ENCODE data around the gene SDK2.

SDK2 gene

GRCh38 chr17:73393962-73394361, 250.3 kb downstream of the SDK2 start (continued):
- TF ChIP-seq ZNF146 (tag by site-specific recombination; IDR thresholded peaks at IDR 0.05) (no peak), ZNF555 (tag by site-specific recombination; conservative IDR thresholded peaks at IDR 0.05) (no peak), ZIC2 (tag by site-specific recombination; IDR thresholded peaks at IDR 0.05) (no peak), GLIS2 (tag by site-specific recombination; IDR thresholded peaks at IDR 0.05) (peak; percentile 52), GLIS1 (tag by site-specific recombination; IDR thresholded peaks at IDR 0.05) (peak; percentile 76)
- TF ChIP-seq, protein P1, sequence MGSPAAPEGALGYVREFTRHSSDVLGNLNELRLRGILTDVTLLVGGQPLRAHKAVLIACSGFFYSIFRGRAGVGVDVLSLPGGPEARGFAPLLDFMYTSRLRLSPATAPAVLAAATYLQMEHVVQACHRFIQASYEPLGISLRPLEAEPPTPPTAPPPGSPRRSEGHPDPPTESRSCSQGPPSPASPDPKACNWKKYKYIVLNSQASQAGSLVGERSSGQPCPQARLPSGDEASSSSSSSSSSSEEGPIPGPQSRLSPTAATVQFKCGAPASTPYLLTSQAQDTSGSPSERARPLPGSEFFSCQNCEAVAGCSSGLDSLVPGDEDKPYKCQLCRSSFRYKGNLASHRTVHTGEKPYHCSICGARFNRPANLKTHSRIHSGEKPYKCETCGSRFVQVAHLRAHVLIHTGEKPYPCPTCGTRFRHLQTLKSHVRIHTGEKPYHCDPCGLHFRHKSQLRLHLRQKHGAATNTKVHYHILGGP (tag by site-specific recombination; IDR thresholded peaks at IDR 0.05), result no peak

DNA sequence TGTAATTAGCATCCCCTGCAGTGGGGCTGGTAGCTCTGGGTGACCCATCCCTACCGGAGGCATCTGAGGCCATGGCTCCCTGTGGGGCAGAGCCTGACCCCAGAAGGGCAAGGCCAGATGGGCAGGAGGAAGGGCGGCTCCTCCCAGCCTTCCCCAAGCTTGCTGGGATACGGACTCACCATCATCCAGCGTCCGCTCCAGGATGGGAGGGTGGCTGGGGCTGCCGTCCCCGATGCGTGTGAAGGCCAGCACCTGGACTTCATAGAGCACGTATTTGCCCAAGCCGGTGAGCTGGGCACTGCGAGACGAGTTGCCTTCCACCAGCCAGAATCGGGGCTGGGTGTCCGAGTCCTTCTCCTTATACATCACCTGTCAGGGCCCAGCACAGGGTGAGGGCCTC, 250.9 kb downstream of the SDK2 start:
- Histone ChIP-seq H3K27ac (ENCODE audit: extremely low read depth, low read depth, low read length) (no peak overlapping the region), H3K4me3 (ENCODE audit: low read depth, low read length) (no peak overlapping the region), H3K36me3 (ENCODE audit: control insufficient read depth in 2 of 2, insufficient read depth in 1 of 2, low read length in 2 of 2) (no peaks in the 10 kb centered on the region), H3K9me3 (ENCODE audit: control insufficient read depth, insufficient read depth, low read depth, low read length) (no peaks in the 10 kb centered on the region), H3K4me1 (ENCODE audit: control insufficient read depth, insufficient read depth, low read length) (no peaks in the 10 kb centered on the region)
- TF ChIP-seq ZNF248 (tag by site-specific recombination; IDR thresholded peaks at IDR 0.05) (no peak), ZNF558 (tag by site-specific recombination; IDR thresholded peaks at IDR 0.05) (no peak), ZNF660 (tag by site-specific recombination; IDR thresholded peaks at IDR 0.05) (no peak), TCF7L2 (IDR thresholded peaks at IDR 0.05; ENCODE audit: borderline replicate concordance, low read depth, low read length) (no peak), ZNF302 (tag by site-specific recombination; IDR thresholded peaks at IDR 0.05; ENCODE audit: low read depth) (no peak), ZNF23 (tag by site-specific recombination; IDR thresholded peaks at IDR 0.05; ENCODE audit: borderline replicate concordance) (no peak)
- POLR2A ChIA-PET, result interaction anchor here (0.7 kb wide), 1 partner anchor 487 kb away, joined by 5 read pairs; no protein-coding TSS in a partner anchor
- CTCF ChIA-PET, result no interaction called here

DNA sequence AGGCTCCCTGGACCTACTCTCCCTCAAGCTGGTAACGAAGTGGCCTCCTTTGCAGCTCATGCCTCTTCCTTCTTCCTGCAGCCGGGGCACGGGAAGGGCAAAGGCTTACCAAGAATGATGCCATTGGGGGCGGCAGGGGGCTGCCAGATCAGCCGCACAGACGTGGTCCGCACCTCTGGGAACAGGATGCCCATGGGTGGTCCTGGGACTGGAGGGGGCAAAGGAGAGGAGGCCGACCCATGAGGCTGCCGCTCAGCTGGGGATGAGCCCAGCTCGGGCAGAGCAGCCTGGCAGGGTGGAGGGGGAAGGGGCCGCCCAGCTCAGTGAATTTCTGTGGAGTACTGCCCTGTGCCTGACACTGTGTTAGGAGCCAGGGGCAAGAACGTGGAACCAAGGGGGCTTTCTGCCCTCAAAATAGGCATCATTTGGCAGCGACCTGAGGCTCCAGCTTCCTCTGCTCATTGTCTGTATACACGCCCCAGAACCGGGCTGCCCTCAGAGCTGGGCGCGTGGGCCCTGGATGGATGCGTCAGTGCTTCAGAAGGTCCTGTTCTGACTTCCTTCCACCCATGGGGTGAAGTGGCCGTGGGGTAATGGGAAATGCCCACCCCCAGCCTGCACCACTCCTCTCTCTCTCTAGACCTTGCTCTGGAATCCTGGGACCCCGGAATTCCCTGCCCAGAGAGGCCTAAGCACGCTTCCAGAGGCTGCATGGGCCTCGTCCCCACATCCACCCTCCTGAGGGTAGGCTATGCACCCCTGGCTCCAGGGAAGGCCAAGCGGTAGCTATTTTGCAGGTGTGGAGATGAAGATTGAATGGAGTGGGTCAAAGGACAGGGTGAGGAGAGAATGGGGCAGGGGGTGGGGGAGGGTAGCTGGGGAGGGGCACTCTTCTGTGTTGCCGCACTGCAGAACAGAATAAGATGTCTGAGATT, 252.6 kb downstream of the SDK2 start:
- no peak overlapping the region for H3K4me3 ChIP-seq (ENCODE audit: low read depth, low read length)
- no peaks in the 10 kb centered on the region for H3K36me3 ChIP-seq (ENCODE audit: control insufficient read depth in 2 of 2, insufficient read depth in 1 of 2, low read length in 2 of 2)
- no peak overlapping the region for H3K27ac ChIP-seq (ENCODE audit: extremely low read depth, low read depth, low read length)
- H3K9me3 ChIP-seq (ENCODE audit: control insufficient read depth, insufficient read depth, low read depth, low read length), result no peaks in the 10 kb centered on the region
- no peaks in the 10 kb centered on the region for H3K4me1 ChIP-seq (ENCODE audit: control insufficient read depth, insufficient read depth, low read length)
- ChIA-PET POLR2A (no interaction called here), CTCF (interaction anchor here (0.6 to 1.6 kb wide), 2 partner anchors 13 to 21 kb away, joined by 3 to 4 read pairs; no protein-coding TSS in a partner anchor)
- no peak for TF ChIP-seq ZNF514 (tag by site-specific recombination; IDR thresholded peaks at IDR 0.05)
- TF ChIP-seq, protein P2, sequence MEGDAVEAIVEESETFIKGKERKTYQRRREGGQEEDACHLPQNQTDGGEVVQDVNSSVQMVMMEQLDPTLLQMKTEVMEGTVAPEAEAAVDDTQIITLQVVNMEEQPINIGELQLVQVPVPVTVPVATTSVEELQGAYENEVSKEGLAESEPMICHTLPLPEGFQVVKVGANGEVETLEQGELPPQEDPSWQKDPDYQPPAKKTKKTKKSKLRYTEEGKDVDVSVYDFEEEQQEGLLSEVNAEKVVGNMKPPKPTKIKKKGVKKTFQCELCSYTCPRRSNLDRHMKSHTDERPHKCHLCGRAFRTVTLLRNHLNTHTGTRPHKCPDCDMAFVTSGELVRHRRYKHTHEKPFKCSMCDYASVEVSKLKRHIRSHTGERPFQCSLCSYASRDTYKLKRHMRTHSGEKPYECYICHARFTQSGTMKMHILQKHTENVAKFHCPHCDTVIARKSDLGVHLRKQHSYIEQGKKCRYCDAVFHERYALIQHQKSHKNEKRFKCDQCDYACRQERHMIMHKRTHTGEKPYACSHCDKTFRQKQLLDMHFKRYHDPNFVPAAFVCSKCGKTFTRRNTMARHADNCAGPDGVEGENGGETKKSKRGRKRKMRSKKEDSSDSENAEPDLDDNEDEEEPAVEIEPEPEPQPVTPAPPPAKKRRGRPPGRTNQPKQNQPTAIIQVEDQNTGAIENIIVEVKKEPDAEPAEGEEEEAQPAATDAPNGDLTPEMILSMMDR (tag by site-specific recombination; IDR thresholded peaks at IDR 0.05), result no peak
- no peak for TF ChIP-seq KLF17 (tag by site-specific recombination; IDR thresholded peaks at IDR 0.05)
- TF ChIP-seq, protein P3, sequence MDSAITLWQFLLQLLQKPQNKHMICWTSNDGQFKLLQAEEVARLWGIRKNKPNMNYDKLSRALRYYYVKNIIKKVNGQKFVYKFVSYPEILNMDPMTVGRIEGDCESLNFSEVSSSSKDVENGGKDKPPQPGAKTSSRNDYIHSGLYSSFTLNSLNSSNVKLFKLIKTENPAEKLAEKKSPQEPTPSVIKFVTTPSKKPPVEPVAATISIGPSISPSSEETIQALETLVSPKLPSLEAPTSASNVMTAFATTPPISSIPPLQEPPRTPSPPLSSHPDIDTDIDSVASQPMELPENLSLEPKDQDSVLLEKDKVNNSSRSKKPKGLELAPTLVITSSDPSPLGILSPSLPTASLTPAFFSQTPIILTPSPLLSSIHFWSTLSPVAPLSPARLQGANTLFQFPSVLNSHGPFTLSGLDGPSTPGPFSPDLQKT (IDR thresholded peaks at IDR 0.05; ENCODE audit: borderline replicate concordance, low read depth, low read length), result no peak
- TF ChIP-seq ZNF629 (tag by site-specific recombination; IDR thresholded peaks at IDR 0.05), result no peak
- TF ChIP-seq, protein P4, sequence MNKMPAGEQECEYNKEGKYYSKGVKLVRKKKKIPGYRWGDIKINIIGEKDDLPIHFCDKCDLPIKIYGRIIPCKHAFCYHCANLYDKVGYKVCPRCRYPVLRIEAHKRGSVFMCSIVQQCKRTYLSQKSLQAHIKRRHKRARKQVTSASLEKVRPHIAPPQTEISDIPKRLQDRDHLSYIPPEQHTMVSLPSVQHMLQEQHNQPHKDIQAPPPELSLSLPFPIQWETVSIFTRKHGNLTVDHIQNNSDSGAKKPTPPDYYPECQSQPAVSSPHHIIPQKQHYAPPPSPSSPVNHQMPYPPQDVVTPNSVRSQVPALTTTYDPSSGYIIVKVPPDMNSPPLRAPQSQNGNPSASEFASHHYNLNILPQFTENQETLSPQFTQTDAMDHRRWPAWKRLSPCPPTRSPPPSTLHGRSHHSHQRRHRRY (tag by site-specific recombination; IDR thresholded peaks at IDR 0.05), result no peak
- no peak for TF ChIP-seq ZBTB8A (tag by site-specific recombination; IDR thresholded peaks at IDR 0.05)
- TF ChIP-seq, protein P5, sequence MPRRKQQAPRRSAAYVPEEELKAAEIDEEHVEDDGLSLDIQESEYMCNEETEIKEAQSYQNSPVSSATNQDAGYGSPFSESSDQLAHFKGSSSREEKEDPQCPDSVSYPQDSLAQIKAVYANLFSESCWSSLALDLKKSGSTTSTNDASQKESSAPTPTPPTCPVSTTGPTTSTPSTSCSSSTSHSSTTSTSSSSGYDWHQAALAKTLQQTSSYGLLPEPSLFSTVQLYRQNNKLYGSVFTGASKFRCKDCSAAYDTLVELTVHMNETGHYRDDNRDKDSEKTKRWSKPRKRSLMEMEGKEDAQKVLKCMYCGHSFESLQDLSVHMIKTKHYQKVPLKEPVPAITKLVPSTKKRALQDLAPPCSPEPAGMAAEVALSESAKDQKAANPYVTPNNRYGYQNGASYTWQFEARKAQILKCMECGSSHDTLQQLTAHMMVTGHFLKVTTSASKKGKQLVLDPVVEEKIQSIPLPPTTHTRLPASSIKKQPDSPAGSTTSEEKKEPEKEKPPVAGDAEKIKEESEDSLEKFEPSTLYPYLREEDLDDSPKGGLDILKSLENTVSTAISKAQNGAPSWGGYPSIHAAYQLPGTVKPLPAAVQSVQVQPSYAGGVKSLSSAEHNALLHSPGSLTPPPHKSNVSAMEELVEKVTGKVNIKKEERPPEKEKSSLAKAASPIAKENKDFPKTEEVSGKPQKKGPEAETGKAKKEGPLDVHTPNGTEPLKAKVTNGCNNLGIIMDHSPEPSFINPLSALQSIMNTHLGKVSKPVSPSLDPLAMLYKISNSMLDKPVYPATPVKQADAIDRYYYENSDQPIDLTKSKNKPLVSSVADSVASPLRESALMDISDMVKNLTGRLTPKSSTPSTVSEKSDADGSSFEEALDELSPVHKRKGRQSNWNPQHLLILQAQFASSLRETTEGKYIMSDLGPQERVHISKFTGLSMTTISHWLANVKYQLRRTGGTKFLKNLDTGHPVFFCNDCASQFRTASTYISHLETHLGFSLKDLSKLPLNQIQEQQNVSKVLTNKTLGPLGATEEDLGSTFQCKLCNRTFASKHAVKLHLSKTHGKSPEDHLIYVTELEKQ (tag by site-specific recombination; IDR thresholded peaks at IDR 0.05; ENCODE audit: borderline replicate concordance), result no peak
- no peak for TF ChIP-seq ZNF521 (tag by site-specific recombination; IDR thresholded peaks at IDR 0.05)
- no peak for TF ChIP-seq YY2 (tag by site-specific recombination; IDR thresholded peaks at IDR 0.05)
- no peak for TF ChIP-seq ZNF112 (tag by site-specific recombination; IDR thresholded peaks at IDR 0.05)
